Measurements from ENCODE around the gene ARF3.

Gene ARF3

GRCh38 chr12:48961801-48962200 lies 4.5 kb upstream of the ARF3 start:
- Histone ChIP-seq H3K9ac (ENCODE audit: low read depth, low read length) (no peak overlapping the region), H3K36me3 (ENCODE audit: insufficient read depth, low read length) (no peaks in the 10 kb centered on the region; the same call in 1 of the 2 replicates), H3K9me3 (ENCODE audit: control insufficient read depth, insufficient read depth, low read length) (no peaks in the 10 kb centered on the region), H3K4me1 (ENCODE audit: insufficient read depth, low read length) (peaks cover 27% of the 10 kb centered on the region)

DNA sequence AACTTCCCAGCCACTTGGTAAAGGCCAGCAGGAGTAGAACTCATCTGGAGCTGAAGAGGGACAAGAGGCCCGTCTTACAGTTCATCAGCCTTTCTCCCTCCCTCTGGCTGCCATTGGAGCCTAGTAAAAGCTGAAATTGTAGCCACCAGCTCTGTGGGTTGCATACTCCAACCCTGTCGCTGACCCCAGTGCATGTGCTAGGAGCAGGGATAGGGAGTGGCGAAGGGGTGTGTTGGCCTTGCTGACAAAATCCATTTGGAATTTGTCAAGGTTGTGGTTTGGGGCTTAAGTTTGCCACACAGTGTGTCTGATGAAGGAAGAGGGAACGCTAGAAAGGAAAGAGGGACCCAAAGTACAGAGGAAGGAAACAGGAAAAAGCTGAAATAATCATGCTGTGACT lies 4.0 kb upstream of the ARF3 start:
- H3K4me1 ChIP-seq (ENCODE audit: insufficient read depth, low read length) = peaks cover 23% of the 10 kb centered on the region
- H3K9ac ChIP-seq (ENCODE audit: low read depth, low read length) = no peak overlapping the region
- no peaks in the 10 kb centered on the region; the same call in 1 of the 2 replicates for H3K36me3 ChIP-seq (ENCODE audit: insufficient read depth, low read length)
- no peaks in the 10 kb centered on the region for H3K9me3 ChIP-seq (ENCODE audit: control insufficient read depth, insufficient read depth, low read length)

DNA sequence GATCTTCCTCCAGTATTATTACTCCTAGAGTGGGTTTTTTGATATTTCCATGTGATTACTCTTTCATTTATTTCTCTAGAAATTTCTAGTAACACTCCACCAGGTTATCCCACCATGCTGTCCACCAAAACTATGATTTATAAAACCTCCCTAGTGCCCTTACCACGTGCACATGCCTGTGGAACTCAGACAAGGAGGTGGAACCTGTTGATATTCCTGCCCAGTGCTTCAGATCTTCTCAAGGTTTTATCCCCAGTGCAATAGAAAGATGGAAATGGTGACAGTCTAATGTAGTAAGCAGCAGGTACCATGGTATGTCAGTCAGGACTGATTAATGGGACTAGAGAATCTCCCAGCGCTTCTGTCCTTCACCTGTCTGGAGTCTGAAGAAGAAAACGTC lies 3.5 kb upstream of the ARF3 start:
- H3K9ac ChIP-seq (ENCODE audit: low read depth, low read length) = no peak overlapping the region
- H3K4me1 ChIP-seq (ENCODE audit: insufficient read depth, low read length) = peaks cover 20% of the 10 kb centered on the region
- no peaks in the 10 kb centered on the region for H3K9me3 ChIP-seq (ENCODE audit: control insufficient read depth, insufficient read depth, low read length)
- H3K36me3 ChIP-seq (ENCODE audit: insufficient read depth, low read length) = no peaks in the 10 kb centered on the region; the same call in 1 of the 2 replicates

DNA sequence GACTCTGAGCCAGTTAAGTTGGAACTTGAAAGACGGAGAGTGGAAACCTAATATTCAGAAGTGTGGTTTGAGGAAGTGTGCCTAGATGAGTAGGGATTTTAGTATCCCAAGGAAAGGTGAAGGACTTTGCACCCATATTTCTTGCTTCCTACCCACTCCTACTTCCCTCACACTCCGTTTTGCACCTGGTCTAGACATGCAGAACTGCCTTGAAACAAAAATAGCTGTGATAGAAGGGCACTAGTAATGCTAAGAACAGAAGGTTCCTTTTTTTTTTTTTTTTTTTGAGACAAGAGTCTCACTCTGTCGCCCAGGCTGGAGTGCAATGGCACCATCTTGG lies 732 bp upstream of the ARF3 start:
- Histone ChIP-seq H3K36me3 (ENCODE audit: insufficient read depth, low read length) (peaks cover 7% of the 10 kb centered on the region), H3K9me3 (ENCODE audit: control insufficient read depth, insufficient read depth, low read length) (no peaks in the 10 kb centered on the region), H3K9ac (ENCODE audit: low read depth, low read length) (peak overlapping the region; percentile 95; the same call in 1 of the 2 replicates), H3K4me1 (ENCODE audit: insufficient read depth, low read length) (peaks cover 13% of the 10 kb centered on the region)

- H3K9ac ChIP-seq (ENCODE audit: low read depth, low read length) = peak overlapping the region; percentile 95
- peaks cover 13% of the 10 kb centered on the region for H3K4me1 ChIP-seq (ENCODE audit: insufficient read depth, low read length)
- H3K36me3 ChIP-seq (ENCODE audit: insufficient read depth, low read length) = peaks cover 13% of the 10 kb centered on the region
- no peaks in the 10 kb centered on the region for H3K9me3 ChIP-seq (ENCODE audit: control insufficient read depth, insufficient read depth, low read length)
Observed at GRCh38 chr12:48956279-48957140, 777 bp downstream of the ARF3 start.

DNA sequence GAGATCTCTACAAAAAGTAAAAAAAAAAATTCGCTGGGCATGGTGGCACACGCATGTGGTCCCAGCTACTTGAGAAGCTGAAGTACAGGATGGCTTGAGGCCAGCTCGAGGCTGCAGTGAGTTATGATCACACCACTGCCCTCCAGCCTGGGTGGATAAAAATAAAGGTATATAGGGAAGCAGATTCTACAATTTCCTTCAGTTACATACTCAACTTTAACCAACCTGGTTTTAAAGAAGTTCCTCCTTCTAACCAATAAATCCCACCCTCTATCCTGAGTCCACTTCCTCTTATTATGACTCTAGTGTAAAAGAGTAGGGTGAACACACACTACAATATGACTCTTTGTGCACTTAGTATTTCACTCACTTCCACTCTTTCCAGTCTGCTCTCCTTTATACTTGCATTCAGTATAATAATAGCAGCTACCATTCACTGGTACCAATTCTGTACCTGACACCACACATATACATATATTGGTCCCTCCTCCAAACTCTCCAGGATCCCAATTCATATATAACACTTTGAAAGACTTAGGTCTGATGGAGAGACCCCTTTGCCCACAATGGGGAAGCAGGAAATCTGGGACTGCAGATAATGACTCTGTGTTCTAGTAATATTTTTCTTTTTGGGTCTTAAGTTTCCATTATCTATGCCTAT lies 2.3 kb downstream of the ARF3 start:
- H3K36me3 ChIP-seq (ENCODE audit: insufficient read depth, low read length) = peaks cover 13% of the 10 kb centered on the region
- no peaks in the 10 kb centered on the region for H3K9me3 ChIP-seq (ENCODE audit: control insufficient read depth, insufficient read depth, low read length)
- H3K4me1 ChIP-seq (ENCODE audit: insufficient read depth, low read length) = peaks cover 8% of the 10 kb centered on the region
- 0 out of 2 replicates have a peak overlapping the region, but pooled peaks have one; percentile 95 for H3K9ac ChIP-seq (ENCODE audit: low read depth, low read length)

DNA sequence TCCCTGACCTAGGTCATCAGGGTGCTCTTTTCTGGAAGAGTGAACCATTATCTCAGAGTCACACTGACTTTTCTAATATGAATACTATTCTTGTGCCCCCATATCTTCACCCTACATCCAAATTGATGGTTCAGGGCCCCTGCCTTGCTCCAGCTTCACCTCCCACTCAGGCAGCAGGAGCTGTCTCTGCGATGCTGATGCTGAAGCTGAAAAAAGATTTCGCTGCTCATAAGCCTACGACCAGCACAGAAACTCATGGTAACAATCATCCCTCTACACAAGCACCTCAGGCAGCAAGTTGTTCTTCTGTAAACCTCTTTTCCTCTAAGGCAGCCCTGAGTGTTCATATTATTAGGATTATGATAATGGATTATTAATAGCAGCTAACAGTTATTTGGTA lies 3.2 kb downstream of the ARF3 start:
- H3K9me3 ChIP-seq (ENCODE audit: control insufficient read depth, insufficient read depth, low read length) = no peaks in the 10 kb centered on the region
- no peak overlapping the region for H3K9ac ChIP-seq (ENCODE audit: low read depth, low read length)
- H3K36me3 ChIP-seq (ENCODE audit: insufficient read depth, low read length) = peaks cover 13% of the 10 kb centered on the region
- peaks cover 8% of the 10 kb centered on the region for H3K4me1 ChIP-seq (ENCODE audit: insufficient read depth, low read length)

DNA sequence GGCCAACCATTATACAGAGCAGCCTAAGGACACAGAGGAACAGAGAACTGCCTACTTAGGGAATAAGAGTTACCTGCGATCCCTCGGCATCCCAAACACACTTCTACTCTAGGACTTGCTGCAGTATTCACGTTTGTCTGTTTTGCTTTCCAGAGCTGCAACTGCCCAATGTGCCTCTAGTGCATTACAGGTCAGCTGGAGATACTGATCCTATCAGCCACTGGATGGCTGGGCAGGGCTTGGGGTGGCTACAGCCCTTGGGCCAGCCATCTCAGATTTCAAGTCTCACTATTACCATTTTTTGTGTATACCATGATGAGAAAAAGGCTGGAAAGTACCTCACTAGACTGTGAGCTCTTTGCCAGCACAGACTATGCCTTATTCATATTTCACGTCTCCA lies 4.6 kb downstream of the ARF3 start:
- Histone ChIP-seq H3K4me1 (ENCODE audit: insufficient read depth, low read length) (peaks cover 8% of the 10 kb centered on the region), H3K9me3 (ENCODE audit: control insufficient read depth, insufficient read depth, low read length) (no peaks in the 10 kb centered on the region), H3K36me3 (ENCODE audit: insufficient read depth, low read length) (peaks cover 13% of the 10 kb centered on the region), H3K9ac (ENCODE audit: low read depth, low read length) (no peak overlapping the region)

GRCh38 chr12:48947727-48948126 lies 9.6 kb downstream of the ARF3 start:
- Histone ChIP-seq H3K9ac (ENCODE audit: low read depth, low read length) (no peak overlapping the region), H3K9me3 (ENCODE audit: control insufficient read depth, insufficient read depth, low read length) (no peaks in the 10 kb centered on the region), H3K4me1 (ENCODE audit: insufficient read depth, low read length) (no peaks in the 10 kb centered on the region), H3K36me3 (ENCODE audit: insufficient read depth, low read length) (peaks cover 7% of the 10 kb centered on the region)

DNA sequence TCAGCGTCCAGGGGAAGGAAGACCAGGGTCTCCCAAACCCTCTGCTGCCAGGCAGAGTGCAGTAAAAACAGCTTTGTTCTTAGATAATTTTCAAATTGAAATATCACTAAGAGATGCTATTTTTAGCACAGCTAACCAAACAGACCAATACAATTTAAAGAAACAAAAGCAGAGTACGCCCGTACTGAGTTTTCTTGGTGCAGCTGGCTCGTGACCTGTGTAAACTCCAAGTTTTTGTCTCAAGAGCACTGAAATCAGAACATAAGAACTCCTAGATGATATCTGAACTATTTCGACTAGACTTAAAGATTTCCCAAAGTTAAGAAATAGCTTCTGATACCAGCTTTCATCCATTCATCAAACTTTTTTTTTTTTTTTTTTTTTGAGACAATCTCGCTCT lies 10.3 kb downstream of the ARF3 start:
- Histone ChIP-seq H3K36me3 (ENCODE audit: insufficient read depth, low read length) (peaks cover 3% of the 10 kb centered on the region; the same call in 1 of the 2 replicates), H3K9me3 (ENCODE audit: control insufficient read depth, insufficient read depth, low read length) (no peaks in the 10 kb centered on the region), H3K9ac (ENCODE audit: low read depth, low read length) (no peak overlapping the region), H3K4me1 (ENCODE audit: insufficient read depth, low read length) (no peaks in the 10 kb centered on the region)

DNA sequence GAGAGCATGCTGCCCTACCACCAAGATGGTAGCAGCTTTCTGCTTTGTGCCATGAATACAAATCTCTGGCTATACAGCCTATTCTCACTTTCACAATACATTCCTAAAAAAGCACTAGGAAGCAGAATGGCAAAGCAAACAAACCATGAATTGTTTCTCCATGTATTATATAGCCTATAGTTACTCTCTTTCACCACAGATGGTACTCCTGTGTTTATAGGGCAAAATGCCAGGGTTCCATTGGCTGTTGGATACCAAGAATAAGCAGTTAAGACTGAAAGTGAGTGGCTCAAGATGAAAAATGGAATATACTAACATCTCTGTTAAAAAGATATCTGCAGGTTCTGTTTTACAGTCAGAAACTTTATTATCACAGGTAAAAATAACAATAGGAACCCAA lies 11.1 kb downstream of the ARF3 start:
- no peak overlapping the region for H3K9ac ChIP-seq (ENCODE audit: low read depth, low read length)
- H3K9me3 ChIP-seq (ENCODE audit: control insufficient read depth, insufficient read depth, low read length) = no peaks in the 10 kb centered on the region

GRCh38 chr12:48943221-48943620 lies 14.1 kb downstream of the ARF3 start:
- peaks cover 26% of the 10 kb centered on the region; the same call in 1 of the 2 replicates for H3K36me3 ChIP-seq (ENCODE audit: insufficient read depth, low read length)
- H3K9ac ChIP-seq (ENCODE audit: low read depth, low read length) = no peak overlapping the region
- no peaks in the 10 kb centered on the region for H3K4me1 ChIP-seq (ENCODE audit: insufficient read depth, low read length)

More for the DNA sequence above, 11.1 kb downstream of the ARF3 start:
- Histone ChIP-seq H3K36me3 (ENCODE audit: insufficient read depth, low read length) (peaks cover 4% of the 10 kb centered on the region; the same call in 1 of the 2 replicates), H3K4me1 (ENCODE audit: insufficient read depth, low read length) (no peaks in the 10 kb centered on the region)

GRCh38 chr12:48940181-48940580 lies 17.1 kb downstream of the ARF3 start:
- no peaks in the 10 kb centered on the region for H3K4me1 ChIP-seq (ENCODE audit: insufficient read depth, low read length)

More at GRCh38 chr12:48943221-48943620, 14.1 kb downstream of the ARF3 start:
- no peaks in the 10 kb centered on the region for H3K9me3 ChIP-seq (ENCODE audit: control insufficient read depth, insufficient read depth, low read length)

DNA sequence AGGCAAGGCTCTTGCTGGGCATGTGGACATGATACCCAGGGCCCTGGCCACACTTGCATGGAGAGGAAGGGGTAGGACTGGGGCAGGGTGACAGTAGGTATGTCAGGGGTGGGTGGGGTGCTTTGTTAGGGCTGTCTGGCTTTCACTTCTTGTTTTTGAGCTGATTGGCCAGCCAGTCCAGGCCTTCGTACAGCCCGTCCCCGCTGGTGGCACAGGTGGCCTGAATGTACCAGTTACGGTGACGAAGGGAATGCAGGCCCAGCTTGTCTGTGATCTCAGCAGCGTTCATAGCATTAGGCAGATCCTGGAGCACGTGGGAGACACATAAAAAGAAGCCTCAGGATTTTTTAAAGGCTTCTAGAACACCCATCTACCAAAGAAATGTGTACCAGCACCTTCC lies 18.5 kb downstream of the ARF3 start:
- Histone ChIP-seq H3K36me3 (ENCODE audit: insufficient read depth, low read length) (peaks cover 39% of the 10 kb centered on the region), H3K9me3 (ENCODE audit: control insufficient read depth, insufficient read depth, low read length) (no peaks in the 10 kb centered on the region), H3K4me1 (ENCODE audit: insufficient read depth, low read length) (no peaks in the 10 kb centered on the region), H3K9ac (ENCODE audit: low read depth, low read length) (no peak overlapping the region)

More at GRCh38 chr12:48940181-48940580, 17.1 kb downstream of the ARF3 start:
- Histone ChIP-seq H3K9me3 (ENCODE audit: control insufficient read depth, insufficient read depth, low read length) (no peaks in the 10 kb centered on the region), H3K9ac (ENCODE audit: low read depth, low read length) (no peak overlapping the region), H3K36me3 (ENCODE audit: insufficient read depth, low read length) (peaks cover 32% of the 10 kb centered on the region; the same call in 1 of the 2 replicates)

DNA sequence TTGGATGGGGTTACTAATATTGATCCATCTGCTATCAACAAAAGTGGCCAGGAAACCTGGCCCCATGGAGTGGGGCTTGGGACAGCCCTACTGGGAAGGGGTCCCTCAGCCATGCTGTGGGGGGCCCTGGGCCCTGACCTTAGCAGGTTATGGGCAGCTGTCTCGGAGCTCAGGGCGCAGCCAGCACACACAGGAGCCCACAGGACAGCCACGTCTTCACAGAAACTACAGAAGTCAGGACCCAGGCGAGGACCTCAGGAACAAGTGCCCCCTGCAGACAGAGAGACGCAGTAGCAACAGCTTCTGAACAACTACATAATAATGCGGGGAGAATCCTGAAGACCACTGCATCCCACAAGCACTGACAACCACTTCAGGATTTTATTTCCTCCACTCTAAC lies 20.1 kb downstream of the ARF3 start:
- no peaks in the 10 kb centered on the region for H3K9me3 ChIP-seq (ENCODE audit: control insufficient read depth, insufficient read depth, low read length)
- no peak overlapping the region for H3K9ac ChIP-seq (ENCODE audit: low read depth, low read length)
- H3K36me3 ChIP-seq (ENCODE audit: insufficient read depth, low read length) = peaks cover 46% of the 10 kb centered on the region
- H3K4me1 ChIP-seq (ENCODE audit: insufficient read depth, low read length) = no peaks in the 10 kb centered on the region
